ENCODE results near the gene SPOCK1. TPM values are rescaled to one million over a fixed set of nuclear protein-coding genes. Genes with fewer than 3 reads are reported as not detected.

Gene SPOCK1
- total RNA-seq, 1 experiment from 2014 or later = 29.1 TPM

- no peak for DNase-seq (ENCODE audit: low read depth)
These were observed 56.5 kb downstream of the SPOCK1 start for GRCh38 chr5:137442660-137443059.

GRCh38 chr5:137441476-137441875 lies 57.6 kb downstream of the SPOCK1 start:
- no peak for DNase-seq (ENCODE audit: low read depth)

- no peak for DNase-seq (ENCODE audit: low read depth)
These were observed 58.3 kb downstream of the SPOCK1 start for GRCh38 chr5:137440795-137441194.

GRCh38 chr5:137439645-137440044 lies 59.5 kb downstream of the SPOCK1 start:
- no peak for DNase-seq (ENCODE audit: low read depth)

- DNase-seq (ENCODE audit: low read depth) = no peak
These were observed 60.2 kb downstream of the SPOCK1 start for GRCh38 chr5:137438932-137439331.

- no peak for DNase-seq (ENCODE audit: low read depth)
These were observed 61.4 kb downstream of the SPOCK1 start for GRCh38 chr5:137437774-137438173.

GRCh38 chr5:137433539-137433938 lies 65.6 kb downstream of the SPOCK1 start:
- DNase-seq (ENCODE audit: low read depth) = no peak

- DNase-seq (ENCODE audit: low read depth) = no peak
These were observed 66.8 kb downstream of the SPOCK1 start for GRCh38 chr5:137432376-137432775.

- DNase-seq (ENCODE audit: low read depth) = peak; percentile 8
These were observed 68.1 kb downstream of the SPOCK1 start for GRCh38 chr5:137431051-137431450.

- DNase-seq (ENCODE audit: low read depth) = peak; percentile 91
These were observed 83.9 kb downstream of the SPOCK1 start for GRCh38 chr5:137415231-137415681.

- DNase-seq (ENCODE audit: low read depth) = no peak
These were observed 84.9 kb downstream of the SPOCK1 start for GRCh38 chr5:137414112-137414755.

- no peak for DNase-seq (ENCODE audit: low read depth)
These were observed 87.0 kb downstream of the SPOCK1 start for GRCh38 chr5:137412136-137412535.

- DNase-seq (ENCODE audit: low read depth) = no peak
These were observed 88.7 kb downstream of the SPOCK1 start for GRCh38 chr5:137410234-137411010.

GRCh38 chr5:137409736-137410135 lies 89.4 kb downstream of the SPOCK1 start:
- DNase-seq (ENCODE audit: low read depth) = no peak

GRCh38 chr5:137407090-137407489 lies 92.0 kb downstream of the SPOCK1 start:
- DNase-seq (ENCODE audit: low read depth) = no peak

- no peak for DNase-seq (ENCODE audit: low read depth)
These were observed 93.7 kb downstream of the SPOCK1 start for GRCh38 chr5:137405393-137405792.

- DNase-seq (ENCODE audit: low read depth) = no peak
These were observed 95.3 kb downstream of the SPOCK1 start for GRCh38 chr5:137403869-137404268.

- DNase-seq (ENCODE audit: low read depth) = no peak
These were observed 96.5 kb downstream of the SPOCK1 start for GRCh38 chr5:137402436-137403187.

GRCh38 chr5:137401946-137402345 lies 97.2 kb downstream of the SPOCK1 start:
- no peak for DNase-seq (ENCODE audit: low read depth)

GRCh38 chr5:137400571-137400970 lies 98.6 kb downstream of the SPOCK1 start:
- DNase-seq (ENCODE audit: low read depth) = no peak

- no peak for DNase-seq (ENCODE audit: low read depth)
These were observed 99.2 kb downstream of the SPOCK1 start for GRCh38 chr5:137399911-137400310.

GRCh38 chr5:137398751-137399150 lies 100.4 kb downstream of the SPOCK1 start:
- DNase-seq (ENCODE audit: low read depth) = no peak

- no peak for DNase-seq (ENCODE audit: low read depth)
These were observed 101.0 kb downstream of the SPOCK1 start for GRCh38 chr5:137398154-137398553.
